ENCODE measurements around the gene MLLT3.

- no peak for TF ChIP-seq CTCF (IDR thresholded peaks at IDR 0.05; ENCODE audit: poor library complexity)
- TF ChIP-seq EZH2 (IDR thresholded peaks at IDR 0.05; ENCODE audit: borderline replicate concordance) = no peak
These were observed 312.3 kb downstream of the MLLT3 start for GRCh38 chr9:20310024-20310423.
